Fibroblast of skin of right quadriceps (primary cell): ENCODE results near the gene ASPM.
A peak's percentile ranks its signal among the peaks of the same experiment; 100 is the strongest.

Experiments used
- DNase-seq: peaks from one replicate; pipeline ENCODE4 v3.0.0-alpha.2; 2013

The ASPM gene

GRCh38 chr1:197146101-197147095 lies at the start of gene ASPM:
ASPM (minus strand) TSS chr1:197146669; CDS start chr1:197146437, 232 bp downstream.
- peak; percentile 94 for DNase-seq

GRCh38 chr1:197195100-197195499 lies 48.6 kb upstream of the ASPM start:
- DNase-seq, result peak; percentile 48

DNA sequence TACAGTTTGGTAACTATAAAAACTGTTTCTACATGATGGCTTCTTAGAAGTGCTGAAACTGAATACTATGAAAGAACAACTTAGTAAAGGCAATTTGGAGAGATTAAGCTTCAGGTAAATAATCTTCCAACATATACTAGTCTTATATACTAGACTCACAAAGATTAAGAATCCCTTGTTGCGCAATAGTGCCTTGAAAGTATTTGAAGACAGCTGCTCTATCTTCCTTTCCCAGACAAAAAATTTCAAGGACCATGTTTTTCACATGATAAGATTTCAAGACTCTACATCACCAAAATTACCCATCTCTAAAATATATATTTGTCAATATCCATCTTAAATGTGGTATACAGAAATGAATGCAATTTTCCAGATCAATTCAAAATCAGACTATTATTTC lies 37.7 kb upstream of the ASPM start:
- DNase-seq, result peak; percentile 7

- no peak for DNase-seq
Measured at GRCh38 chr1:197183195-197183748, 36.8 kb upstream of the ASPM start.

DNA sequence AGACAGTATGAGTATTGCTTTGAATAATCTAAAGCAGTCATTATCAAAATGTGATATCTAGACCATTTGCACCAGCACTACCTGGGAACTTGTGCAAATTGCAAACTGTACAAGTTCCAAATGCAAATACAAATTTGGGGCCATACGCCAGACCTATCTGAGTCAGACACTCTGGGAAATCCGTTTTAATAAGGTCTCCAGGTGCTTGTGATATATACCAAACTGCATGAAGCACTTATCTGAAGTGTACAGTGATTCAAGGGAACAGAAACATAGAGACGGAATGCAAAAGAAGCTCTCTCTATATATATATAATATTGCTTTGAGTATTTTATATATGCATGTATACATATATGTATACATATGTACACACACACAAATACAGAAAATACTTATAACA lies 36.2 kb upstream of the ASPM start:
- no peak for DNase-seq

DNA sequence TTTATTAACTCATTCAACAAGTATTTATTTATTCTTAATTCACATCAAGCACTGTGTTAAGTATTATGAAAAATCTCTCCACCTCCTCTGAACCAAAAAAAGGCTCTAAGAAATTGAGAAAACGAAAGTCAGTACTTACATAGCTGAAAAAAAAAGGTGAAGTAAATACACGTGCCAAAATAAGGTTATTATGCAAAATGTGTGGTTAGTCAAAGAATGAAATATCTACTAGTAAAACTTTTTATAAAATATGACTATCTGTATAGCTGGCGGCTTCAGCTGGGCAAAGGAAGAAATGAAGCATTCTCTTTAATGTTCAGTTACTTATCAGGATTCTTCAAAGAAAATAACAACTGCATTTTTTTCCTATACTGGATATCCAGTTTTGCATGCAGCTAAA lies 35.5 kb upstream of the ASPM start:
- no peak for DNase-seq

DNA sequence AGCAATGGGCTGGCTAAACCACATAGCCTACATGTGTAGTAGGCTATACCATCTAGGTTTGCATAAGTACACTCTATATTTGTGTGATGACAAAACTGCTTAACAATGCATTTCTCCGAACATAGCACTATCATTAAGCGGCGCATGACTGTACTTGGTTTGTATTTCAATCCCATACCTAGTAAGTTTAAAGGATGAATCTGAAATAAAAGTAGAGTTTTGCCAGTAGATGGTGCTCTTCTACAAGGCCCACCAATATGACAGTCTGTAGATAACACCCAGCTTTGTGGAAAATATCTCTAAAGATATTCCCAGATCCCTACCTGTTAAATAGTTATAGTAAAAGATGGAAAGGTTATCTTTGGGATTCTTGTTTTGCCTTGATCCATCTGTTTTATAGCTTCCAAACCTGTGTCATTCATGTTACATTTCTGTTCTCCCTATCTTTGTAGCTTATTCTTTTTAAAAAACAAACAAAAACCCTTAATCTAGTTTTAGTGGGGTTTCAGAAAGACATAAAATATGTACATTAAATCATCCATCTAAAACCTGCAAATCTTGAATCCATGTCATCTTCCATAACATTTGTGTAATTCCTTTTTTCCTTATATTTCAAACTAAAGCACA lies 33.9 kb upstream of the ASPM start:
- peak; percentile 72 for DNase-seq

DNA sequence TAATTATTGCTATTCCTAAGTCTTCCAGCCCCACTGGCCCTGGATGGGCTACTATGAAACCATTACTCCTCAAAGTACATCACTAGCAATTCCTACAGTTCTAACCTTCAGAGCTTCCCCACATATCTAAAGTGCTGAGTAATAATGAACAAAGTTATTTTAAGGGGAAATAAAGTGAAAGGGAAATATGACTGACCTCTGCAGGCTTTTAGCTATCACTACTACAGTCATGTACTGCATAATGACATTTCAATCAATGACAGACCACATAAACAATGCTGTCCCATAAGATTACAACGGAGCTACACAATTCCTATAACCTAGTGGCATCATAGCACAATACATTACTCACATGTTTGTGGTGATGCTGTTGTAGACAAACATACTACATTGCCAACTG lies 32.5 kb upstream of the ASPM start:
- peak; percentile 49 for DNase-seq

DNA sequence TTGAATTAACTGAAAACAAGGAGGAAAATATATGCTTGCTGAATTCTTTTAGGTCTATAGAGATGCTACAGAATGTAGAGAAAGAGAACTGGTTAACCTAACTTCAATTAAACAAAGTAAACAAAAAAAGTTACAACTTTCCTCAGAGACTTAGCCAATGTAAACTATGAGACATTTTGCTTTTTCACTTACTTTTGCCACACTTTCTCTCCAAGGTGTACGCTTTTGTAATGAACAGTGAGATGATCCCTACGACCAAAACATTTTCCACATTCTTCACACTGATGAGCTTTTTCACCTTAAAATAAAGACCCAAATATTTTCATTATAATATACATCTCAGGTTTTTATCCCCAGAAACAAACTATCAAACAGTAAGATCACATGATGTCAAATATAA lies 28.3 kb upstream of the ASPM start:
- no peak for DNase-seq

- peak; percentile 35 for DNase-seq
Measured at GRCh38 chr1:197173571-197174507, 27.4 kb upstream of the ASPM start.

- DNase-seq, result peak; percentile 9
Measured at GRCh38 chr1:197171531-197171930, 25.1 kb upstream of the ASPM start.

GRCh38 chr1:197170538-197170937 lies 24.1 kb upstream of the ASPM start:
- no peak for DNase-seq

- no peak for DNase-seq
Measured at GRCh38 chr1:197159461-197159860, 13.0 kb upstream of the ASPM start.

DNA sequence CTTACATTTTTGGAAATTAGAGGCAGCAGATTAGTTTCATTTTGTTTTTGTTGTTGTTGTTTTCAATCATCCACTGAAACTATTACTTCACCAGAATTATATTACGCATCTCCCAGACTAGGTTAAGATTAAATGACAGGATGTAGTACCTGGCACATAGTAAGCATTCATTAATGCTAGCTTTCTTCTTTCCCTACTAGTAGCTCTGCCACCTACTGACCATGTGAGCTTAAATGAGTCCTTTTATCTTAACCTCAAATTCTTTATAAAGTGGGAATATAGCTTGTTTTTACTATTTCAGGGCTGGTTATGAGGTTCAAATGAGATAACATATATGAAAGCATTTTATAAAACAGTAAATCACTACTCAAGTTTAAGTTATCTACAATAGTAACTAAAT lies 10.2 kb upstream of the ASPM start:
- DNase-seq, result no peak

DNA sequence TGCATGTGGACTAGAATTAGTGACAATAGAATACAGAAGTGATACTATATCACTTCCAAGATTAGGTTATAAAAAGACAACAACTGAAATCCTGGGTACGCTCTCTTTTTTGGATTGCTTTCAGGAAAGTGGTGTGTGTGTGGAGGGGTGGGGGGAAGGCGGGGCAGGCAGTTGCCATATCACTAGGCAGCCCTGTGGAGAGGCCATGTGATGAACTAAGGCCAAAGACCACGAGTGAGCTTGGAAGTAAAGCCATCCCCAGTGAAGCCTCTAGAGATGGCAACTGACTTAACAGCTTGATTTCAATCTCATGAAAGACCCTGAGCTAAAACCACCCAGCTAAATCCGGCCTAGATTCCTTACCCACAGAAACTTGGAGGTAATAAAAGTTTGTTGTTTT lies 6.2 kb upstream of the ASPM start:
- DNase-seq, result no peak

DNA sequence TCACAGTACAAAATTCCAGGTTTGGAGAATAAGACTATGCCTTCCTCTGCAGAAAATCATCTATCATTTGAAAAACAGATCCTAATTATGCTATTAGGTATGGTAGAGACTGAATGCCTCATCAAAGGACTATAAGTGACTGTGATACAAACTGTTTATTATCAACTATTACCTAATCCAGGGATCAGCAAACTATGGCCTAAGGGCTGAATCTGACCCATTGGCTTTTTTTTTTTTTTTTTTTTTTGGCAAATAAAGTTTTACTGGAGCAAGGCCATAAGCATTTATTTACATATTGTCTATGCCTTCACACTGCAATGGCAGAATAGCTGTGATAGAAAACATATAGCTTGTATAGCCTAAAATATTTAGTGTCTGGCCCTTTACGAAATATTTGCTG lies 4.7 kb upstream of the ASPM start:
- DNase-seq, result no peak

DNA sequence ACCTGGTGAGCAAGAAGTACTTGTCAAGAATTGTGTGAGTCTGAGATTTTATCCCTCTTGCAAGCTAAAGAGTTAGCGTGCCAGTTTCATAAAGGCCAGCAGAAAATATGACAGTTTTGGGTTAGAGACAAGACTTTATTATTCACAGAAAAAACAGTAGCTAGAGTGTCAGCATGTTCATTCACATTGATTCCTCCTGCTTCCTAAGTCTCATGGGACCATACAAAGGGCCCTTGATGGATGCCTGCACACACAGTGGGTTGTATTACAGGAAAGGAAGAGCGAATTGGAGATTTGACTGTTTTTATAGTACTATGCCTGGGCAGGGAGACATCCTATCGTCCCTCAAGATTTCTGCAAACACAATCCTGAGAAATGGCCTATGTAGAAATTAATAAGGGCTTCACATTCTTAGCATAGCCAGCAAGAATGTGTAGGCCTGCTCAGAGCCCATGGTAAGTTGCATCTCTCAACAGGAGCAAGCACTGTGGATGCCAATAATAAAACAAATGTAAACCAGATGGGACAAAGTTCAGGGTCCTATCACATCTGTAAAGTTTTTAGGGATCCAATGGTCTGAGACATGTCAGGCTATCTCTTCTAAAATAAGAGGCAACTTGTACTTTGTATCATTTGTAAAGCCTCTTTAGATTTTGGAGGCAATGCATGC lies 4.0 kb upstream of the ASPM start:
- DNase-seq, result peak; percentile 29

DNA sequence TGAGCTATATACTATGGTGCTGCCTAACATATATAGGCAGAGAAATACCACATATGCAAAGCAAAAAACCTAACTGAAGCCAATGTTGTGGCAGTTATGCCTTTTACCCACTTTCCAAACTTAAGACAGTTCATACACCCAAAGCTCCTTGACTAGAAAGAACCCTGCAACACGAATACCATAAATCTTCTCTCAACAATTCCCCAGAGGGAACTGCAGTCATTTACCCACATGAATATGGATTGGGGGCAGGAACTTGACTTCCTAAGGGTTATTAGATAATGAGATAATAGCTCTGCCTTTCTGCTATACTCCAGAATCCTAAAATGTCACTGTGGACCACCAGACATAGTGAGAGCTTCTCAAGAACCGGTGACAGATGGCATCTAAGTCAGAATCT lies 2.9 kb upstream of the ASPM start:
- no peak for DNase-seq

DNA sequence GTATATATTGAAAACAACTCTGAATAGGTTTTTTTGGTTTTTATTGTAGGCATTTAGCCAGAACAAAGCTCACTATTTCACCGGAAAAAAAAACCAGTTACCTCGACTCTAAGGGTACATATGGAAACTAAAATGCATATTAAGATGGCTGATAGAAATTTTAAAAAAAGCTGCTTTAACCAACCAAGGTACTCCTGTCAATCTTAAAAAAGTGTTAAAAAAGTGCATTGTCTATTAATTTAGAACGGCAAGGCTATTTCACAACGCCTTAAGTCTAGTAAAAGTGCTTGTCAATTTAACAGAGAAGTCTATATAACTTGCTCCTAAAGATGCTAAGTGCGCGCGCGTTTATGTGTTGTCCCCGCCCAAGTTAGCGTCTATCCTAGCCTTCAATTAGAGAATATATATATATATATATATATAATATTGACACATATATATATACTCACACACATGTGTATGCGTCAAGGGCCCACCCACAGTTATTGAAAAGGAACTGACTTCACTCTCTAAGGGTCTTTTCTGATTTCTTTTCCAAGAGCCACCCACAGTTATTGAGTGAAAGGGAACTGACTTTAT lies 934 bp downstream of the ASPM start:
- DNase-seq, result no peak

- peak; percentile 41 for DNase-seq
Measured at GRCh38 chr1:197144570-197145325, 1.7 kb downstream of the ASPM start.

DNA sequence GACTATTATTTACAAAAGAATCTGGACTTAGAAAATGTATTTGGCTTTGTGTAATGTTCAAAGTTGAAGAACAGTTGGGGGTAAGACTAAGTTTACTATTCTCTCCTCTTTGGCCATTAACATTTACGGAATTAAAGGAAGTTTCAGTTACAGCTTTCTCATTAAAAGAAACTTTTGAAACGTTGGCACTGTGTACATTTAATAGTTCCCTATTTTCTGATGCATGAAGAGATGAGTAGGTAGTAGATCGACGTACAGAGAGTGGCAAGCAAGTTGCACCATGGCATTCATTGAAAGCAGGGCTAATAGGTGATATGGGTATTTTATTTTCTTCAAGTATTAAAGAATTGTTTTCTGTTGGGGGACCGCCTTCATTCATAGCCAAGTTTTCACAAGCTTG lies 3.2 kb downstream of the ASPM start:
- DNase-seq, result no peak
